ENCODE measurements around the gene ST6GALNAC6.

Gene ST6GALNAC6

DNA sequence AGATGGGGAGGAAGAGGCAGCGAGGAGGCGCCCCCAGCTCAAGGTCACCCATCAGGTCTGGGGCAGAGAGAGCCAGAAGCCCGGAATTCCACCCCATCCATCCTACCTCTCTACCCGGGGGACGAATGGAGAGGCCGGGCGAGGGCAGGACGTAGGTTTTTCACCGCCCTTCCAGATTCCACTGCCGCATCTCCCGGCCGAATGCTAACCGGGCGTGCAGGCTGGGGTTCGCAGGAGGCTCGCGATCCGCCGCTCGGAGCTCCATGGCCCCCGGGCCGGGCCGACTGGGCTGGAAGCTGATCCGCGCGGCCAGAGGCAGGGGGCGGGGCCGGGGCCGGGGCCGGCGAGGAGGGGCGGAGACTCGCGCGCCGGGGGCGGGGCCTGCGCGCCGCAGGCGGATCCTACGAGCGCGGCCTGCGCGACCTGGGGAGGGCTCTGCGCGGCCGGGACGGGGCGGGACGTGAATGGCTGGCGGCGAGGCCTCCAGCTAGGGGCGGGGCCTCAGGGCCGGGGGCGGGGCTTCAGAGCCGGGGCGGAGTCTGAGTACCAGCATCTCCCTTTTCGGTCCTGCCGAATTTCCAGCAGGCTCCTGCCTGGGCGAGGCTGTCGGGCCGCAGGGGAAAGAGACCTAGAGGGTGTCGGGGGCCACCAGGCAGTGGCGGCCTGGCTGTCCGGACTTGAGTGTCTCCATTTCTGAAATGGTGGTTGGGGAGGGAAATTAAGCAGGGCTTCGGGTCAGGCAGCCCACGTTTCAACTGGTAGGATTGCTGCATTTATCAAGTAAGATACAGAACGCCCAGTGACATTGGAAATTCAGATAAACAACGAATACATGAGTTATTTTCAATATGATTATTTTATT, 17.5 kb upstream of the ST6GALNAC6 start, which contains the start of gene ST6GALNAC4:
Gene ST6GALNAC4, minus strand, starts transcription at position 322 of the 862 bp plus-strand sequence. CDS start 622 bp downstream, outside the sequence.
- peak; percentile 77 for DNase-seq (ENCODE audit: low read depth)

GRCh38 chr9:127915801-127916719, 16.7 kb upstream of the ST6GALNAC6 start:
- DNase-seq (ENCODE audit: low read depth), result no peak

- no peak for DNase-seq (ENCODE audit: low read depth)
These were observed 15.9 kb upstream of the ST6GALNAC6 start for GRCh38 chr9:127915325-127915752.

DNA sequence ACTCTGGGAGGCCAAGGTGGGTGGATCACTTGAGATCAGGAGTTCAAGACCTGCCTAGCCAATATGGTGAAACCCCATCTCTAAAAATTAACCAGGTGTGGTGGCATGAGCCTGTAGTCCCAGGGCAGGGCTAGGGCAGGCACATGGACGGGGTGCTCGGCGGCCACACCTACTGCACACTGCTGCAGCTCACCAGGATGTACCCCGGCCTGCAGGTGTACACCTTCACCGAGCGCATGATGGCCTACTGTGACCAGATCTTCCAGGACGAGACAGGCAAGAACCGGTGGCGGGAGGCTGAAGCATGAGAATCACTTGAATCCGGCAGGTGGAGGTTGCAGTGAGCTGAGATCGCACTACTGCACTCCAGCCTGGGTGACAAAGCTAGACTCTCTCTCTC, 14.3 kb upstream of the ST6GALNAC6 start:
- DNase-seq (ENCODE audit: low read depth), result no peak

DNA sequence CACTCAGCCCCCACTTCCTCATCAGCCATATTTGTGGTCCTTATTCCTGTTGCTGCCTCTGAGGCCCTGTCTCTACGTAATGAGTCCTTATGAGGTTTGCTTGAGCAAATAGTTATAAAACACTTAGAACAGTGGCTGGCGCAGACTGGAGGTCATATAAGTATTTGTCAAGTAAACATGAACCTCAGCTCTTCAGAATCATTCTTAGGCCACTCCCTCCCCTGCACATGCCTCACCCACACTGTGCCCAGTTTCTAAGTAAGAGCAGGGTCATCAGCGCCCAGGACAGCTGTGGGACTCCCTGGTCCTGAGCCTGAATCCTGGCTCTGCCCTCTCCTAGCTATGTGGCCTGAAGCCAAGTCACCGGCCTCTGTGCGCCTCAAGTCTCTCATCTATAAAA, 13.5 kb upstream of the ST6GALNAC6 start:
- no peak for DNase-seq (ENCODE audit: low read depth)

DNA sequence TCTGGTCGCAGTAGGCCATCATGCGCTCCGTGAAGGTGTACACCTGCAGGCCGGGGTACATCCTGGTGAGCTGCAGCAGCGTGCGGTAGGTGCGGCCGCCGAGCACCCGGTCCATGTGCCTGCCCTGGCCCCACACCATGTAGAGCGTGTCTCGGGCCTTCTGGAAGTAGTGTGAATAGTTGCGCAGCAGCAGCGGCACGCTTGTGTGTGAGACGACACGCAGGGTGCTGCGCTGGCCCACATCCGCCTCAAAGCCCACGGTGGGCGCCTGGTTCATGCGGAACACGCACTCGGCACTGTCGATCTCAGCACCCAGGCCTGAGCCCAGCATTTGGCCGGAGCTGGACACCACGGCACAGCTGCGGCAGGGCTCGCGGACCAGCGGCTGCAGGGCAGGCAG, 12.9 kb upstream of the ST6GALNAC6 start:
- no peak for DNase-seq (ENCODE audit: low read depth)

DNA sequence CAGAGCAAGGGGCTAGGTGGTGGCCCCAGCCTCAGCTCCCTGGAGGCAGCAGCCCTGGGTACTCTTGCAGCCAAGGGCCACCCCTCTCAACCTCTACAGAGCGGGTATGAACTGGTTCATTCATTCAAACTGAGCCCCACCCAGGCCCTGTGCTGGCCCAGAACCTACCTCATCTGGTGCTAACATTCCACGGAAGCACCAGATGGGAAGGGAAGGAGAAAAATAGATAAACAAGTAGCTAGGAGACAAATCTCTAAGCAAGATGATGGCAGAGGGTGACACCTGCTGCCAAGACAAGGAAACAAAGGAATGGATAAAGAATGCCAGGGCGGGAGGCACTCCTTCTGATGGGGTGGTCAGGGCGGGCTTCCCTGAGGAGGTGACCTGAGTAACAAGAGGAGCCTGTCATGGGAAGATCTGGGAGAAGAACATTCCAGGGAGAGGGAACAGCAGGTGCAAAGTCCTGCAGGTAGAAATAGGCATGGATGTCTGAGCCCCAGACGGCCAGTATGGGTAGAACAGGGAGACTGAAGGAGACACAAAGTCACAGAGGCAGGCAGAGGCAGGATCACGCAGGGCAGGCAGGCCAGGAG, 11.3 kb upstream of the ST6GALNAC6 start:
- no peak for DNase-seq (ENCODE audit: low read depth)

- DNase-seq (ENCODE audit: low read depth), result no peak
These were observed 10.5 kb upstream of the ST6GALNAC6 start for GRCh38 chr9:127909839-127910273.

DNA sequence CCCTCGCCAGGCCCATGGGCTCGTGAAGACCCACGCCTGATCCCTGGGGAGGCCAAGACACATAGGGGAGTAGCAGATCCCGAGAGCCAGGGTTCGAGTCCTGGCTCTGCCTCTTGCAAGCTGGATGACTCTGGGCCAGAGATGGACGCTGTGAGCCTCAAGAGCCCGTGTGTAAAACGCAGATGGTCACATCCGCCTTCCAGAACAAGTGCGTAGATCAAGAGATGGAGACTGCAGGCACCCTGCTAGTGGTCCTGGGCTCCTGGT, 9.2 kb upstream of the ST6GALNAC6 start:
- DNase-seq (ENCODE audit: low read depth), result no peak

DNA sequence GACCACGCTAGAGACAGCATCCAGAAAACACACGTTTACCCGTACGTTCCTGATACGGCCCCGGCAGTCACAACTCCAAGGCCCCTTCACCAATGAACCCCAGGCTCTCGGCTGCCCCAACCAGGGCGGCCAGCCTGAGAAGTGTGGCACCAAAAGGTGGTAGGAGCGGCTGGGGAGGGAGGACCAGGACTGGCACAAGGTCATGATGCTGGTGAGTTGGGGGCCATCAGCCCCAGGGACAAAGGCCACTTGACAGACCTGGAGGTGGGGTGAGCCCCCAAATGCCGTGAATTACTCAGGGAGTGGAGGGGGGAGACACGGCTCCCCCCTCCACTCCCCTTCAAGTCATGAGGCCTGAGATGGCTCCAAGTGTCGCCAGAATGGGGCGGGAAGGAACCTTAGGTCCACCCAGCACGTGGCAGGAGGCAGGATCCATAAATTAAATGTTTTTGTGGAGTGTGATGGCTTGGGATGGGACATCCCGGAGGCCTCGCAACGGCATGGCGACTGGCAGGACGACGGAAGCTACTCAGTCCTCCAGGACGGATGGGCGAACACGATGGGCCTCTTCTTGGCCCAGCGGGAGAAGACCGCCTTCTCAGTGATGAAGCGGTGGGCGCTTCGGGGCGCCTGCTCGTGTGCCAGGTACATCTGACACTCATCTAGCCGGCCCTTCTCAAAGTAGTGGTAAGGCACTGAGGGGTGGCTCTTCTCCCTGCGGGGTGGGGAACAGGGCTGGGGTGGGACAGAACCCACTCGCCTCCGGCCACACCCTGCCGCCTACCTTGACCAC, 8.7 kb upstream of the ST6GALNAC6 start:
- no peak for DNase-seq (ENCODE audit: low read depth)

GRCh38 chr9:127905788-127906191, 6.4 kb upstream of the ST6GALNAC6 start:
- no peak for DNase-seq (ENCODE audit: low read depth)

GRCh38 chr9:127905004-127905728, 5.8 kb upstream of the ST6GALNAC6 start:
- no peak for DNase-seq (ENCODE audit: low read depth)

GRCh38 chr9:127904561-127905003, 5.2 kb upstream of the ST6GALNAC6 start:
- DNase-seq (ENCODE audit: low read depth), result no peak

GRCh38 chr9:127903557-127904475, 4.4 kb upstream of the ST6GALNAC6 start:
- no peak for DNase-seq (ENCODE audit: low read depth)

DNA sequence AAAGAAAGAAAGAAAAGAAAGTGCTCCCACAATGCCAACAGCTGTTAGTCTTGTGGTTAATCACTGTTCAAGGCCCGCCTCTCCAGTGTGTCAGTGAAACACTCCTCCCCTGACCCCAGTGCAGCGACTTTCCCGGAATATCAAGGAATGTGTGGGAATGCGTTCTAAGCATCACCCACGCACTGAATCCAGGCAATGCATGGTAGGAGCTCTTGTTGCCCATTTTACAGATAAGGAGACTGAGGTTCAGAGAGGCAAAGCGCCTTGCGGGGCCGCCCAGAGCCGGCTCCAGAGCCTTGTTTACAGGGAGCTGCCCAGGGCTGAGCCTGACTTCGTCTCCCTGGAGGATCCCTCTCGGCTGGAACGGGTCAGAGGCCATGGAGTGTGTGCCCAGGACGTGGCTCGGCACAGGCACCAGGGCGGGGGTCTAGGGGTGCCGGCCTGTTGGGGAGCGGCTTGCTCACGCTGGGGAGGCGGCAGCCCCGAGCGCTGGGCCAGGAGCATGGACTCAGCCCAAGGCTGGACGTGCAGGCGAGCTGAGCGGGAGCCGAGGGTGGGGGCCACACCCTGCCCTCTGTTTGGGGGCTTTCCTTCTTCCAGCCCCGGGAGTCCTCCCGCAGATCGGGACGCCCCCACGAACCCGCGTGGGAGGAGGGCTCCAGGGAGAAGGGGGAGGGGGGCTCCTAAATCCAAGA, 823 bp downstream of the ST6GALNAC6 start:
- no peak for DNase-seq (ENCODE audit: low read depth)

GRCh38 chr9:127897193-127897692, 2.2 kb downstream of the ST6GALNAC6 start:
- no peak for DNase-seq (ENCODE audit: low read depth)

DNA sequence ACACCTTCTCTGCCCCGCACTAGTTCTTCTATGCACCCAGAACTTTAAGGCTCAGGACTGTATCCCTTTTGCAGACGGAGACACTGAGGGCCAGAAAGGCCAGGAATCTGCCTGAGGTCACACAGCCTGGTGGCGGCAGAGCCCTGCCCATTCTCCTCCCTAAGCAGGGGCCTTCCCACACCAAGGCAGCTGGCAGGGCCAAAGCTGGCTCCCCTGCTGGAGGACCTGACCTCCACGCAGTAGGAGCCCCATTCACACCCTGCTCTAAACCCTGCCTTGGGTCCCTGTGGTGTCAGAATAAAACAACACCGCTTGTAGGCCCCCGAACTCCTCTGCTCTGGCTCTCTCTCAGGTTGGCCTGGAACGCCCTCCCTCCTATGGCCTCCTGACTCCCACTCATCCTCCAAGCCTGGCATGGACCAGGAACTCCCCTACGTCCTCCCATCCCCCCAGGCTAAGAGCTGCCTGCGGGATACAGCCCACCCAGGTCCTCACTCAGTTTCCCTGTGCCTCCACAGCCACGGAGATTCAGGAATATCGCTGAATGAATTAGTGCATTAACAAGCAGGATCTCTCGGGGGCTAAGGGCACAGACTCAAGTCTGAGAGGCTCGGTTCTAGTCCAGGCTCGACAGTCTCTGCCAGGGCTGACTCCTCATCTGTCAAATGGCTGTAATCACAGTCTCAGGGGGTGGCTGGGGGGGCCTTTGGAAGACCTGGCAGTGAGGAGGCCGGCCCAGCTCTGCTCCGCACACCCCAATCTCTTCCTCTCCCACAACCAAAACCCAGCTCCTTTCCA, 2.8 kb downstream of the ST6GALNAC6 start:
- no peak for DNase-seq (ENCODE audit: low read depth)

DNA sequence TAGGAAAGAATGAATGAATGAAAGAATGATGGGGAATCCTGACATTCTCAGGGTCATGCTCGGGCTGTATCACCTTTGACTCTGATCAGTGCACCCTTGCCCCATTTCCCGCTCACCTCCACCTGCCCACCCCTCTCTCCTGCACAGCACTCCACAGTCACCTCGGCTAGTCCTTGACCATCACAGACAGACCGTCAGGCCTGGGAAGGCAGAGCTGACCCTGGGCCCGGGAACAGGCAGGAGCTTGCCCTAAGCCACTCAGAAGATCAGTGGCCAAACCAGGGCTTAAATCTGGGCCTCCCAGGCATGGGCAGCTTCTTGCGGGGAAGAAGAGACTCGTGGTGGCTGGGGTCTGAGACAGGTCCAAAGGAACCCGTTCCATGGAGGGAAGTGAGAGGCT, 3.6 kb downstream of the ST6GALNAC6 start:
- no peak for DNase-seq (ENCODE audit: low read depth)

All from HS-27A (cell line).